ENCODE measurements around the gene GALR3.

Gene GALR3

DNA sequence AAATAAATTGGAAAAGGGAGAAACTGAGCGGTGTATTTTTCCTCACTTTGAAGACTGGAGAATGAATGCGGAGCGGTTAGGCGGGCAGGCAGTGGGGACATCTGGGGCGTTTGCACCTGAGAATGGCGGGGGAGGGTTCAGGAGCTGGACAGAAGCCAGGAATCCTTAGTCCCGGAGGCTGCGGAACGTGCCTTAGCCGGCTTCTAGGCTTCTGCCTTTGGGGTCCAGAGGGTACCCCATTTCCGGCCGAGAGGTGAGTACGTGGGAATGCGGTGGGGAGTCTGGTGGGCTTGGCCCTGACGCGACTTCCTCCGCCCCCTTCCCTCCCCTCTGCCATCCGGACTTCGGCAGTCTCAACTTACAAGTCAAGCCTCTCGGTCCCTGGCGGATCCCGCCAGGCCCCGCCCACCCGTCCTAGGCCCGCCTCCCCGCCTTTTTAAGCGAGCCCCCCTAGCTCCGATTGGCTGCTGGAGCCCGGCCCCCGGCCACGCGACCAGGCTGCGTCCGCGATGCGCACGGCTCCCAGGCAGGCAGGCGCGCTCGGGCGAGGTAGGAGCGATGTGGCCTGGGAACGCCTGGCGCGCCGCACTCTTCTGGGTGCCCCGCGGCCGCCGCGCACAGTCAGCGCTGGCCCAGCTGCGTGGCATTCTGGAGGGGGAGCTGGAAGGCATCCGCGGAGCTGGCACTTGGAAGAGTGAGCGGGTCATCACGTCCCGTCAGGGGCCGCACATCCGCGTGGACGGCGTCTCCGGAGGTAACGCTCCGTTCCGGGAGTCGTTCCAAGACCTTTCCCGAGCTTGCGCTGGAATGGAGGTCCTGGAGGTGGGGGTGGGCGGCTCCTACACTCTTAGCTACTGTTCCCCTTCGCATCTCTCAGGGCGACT, 15.5 kb upstream of the GALR3 start, which contains the start of gene GCAT (continued):
- TF ChIP-seq ZBTB20 (tag by site-specific recombination; IDR thresholded peaks at IDR 0.05) (peak; percentile 76; the same call in 1 of the 2 replicates), ZNF202 (tag by site-specific recombination; IDR thresholded peaks at IDR 0.05; ENCODE audit: borderline replicate concordance) (no peak), ZXDB (tag by site-specific recombination; IDR thresholded peaks at IDR 0.05) (peak; percentile 59), ZNF549 (tag by site-specific recombination; IDR thresholded peaks at IDR 0.05) (no peak), OSR2 (tag by site-specific recombination; IDR thresholded peaks at IDR 0.05) (peak; percentile 6; the same call in 1 of the 2 replicates), ZNF555 (tag by site-specific recombination; conservative IDR thresholded peaks at IDR 0.05) (no peak), ZNF394 (tag by site-specific recombination; IDR thresholded peaks at IDR 0.05; ENCODE audit: borderline replicate concordance) (peak; percentile 28), ZNF561 (tag by site-specific recombination; IDR thresholded peaks at IDR 0.05; ENCODE audit: borderline replicate concordance) (0 out of 2 replicates have a peak, but pooled peaks have one; percentile 27), ZNF138 (tag by site-specific recombination; IDR thresholded peaks at IDR 0.05; ENCODE audit: borderline replicate concordance) (no peak), ZNF664 (tag by site-specific recombination; IDR thresholded peaks at IDR 0.05) (no peak), ZNF501 (tag by site-specific recombination; IDR thresholded peaks at IDR 0.05) (peak; percentile 17; the same call in 1 of the 2 replicates), KLF10 (tag by site-specific recombination; IDR thresholded peaks at IDR 0.05) (peak; percentile 100), HOXC10 (CRISPR knock-in tag; IDR thresholded peaks at IDR 0.05) (no peak), ZNF24 (tag by site-specific recombination; IDR thresholded peaks at IDR 0.05) (peak; percentile 35; the same call in 1 of the 2 replicates), ZBTB7A (tag by site-specific recombination; IDR thresholded peaks at IDR 0.05; ENCODE audit: low read depth) (peak; percentile 85), FEZF1 (tag by site-specific recombination; IDR thresholded peaks at IDR 0.05) (no peak), ZNF777 (tag by site-specific recombination; IDR thresholded peaks at IDR 0.05; ENCODE audit: borderline replicate concordance) (no peak), GLIS1 (tag by site-specific recombination; IDR thresholded peaks at IDR 0.05) (peak; percentile 46), ZBTB17 (tag by site-specific recombination; IDR thresholded peaks at IDR 0.05) (peak; percentile 95), ZNF785 (tag by site-specific recombination; IDR thresholded peaks at IDR 0.05) (no peak), ZNF426 (tag by site-specific recombination; IDR thresholded peaks at IDR 0.05) (no peak), ZNF391 (tag by site-specific recombination; IDR thresholded peaks at IDR 0.05; ENCODE audit: borderline replicate concordance, low read depth) (0 out of 2 replicates have a peak, but pooled peaks have one; percentile 14), ZNF658 (tag by site-specific recombination; IDR thresholded peaks at IDR 0.05) (no peak), ZNF776 (tag by site-specific recombination; IDR thresholded peaks at IDR 0.05; ENCODE audit: borderline replicate concordance) (no peak), WT1 (tag by site-specific recombination; IDR thresholded peaks at IDR 0.05) (peak; percentile 68), YY2 (tag by site-specific recombination; IDR thresholded peaks at IDR 0.05) (0 out of 2 replicates have a peak, but pooled peaks have one; percentile 15)
- TF ChIP-seq, protein P1, sequence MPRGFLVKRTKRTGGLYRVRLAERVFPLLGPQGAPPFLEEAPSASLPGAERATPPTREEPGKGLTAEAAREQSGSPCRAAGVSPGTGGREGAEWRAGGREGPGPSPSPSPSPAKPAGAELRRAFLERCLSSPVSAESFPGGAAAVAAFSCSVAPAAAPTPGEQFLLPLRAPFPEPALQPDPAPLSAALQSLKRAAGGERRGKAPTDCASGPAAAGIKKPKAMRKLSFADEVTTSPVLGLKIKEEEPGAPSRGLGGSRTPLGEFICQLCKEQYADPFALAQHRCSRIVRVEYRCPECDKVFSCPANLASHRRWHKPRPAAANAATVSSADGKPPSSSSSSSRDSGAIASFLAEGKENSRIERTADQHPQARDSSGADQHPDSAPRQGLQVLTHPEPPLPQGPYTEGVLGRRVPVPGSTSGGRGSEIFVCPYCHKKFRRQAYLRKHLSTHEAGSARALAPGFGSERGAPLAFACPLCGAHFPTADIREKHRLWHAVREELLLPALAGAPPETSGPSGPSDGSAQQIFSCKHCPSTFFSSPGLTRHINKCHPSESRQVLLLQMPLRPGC (tag by site-specific recombination; IDR thresholded peaks at IDR 0.05) = peak; percentile 98
- TF ChIP-seq, protein P2, sequence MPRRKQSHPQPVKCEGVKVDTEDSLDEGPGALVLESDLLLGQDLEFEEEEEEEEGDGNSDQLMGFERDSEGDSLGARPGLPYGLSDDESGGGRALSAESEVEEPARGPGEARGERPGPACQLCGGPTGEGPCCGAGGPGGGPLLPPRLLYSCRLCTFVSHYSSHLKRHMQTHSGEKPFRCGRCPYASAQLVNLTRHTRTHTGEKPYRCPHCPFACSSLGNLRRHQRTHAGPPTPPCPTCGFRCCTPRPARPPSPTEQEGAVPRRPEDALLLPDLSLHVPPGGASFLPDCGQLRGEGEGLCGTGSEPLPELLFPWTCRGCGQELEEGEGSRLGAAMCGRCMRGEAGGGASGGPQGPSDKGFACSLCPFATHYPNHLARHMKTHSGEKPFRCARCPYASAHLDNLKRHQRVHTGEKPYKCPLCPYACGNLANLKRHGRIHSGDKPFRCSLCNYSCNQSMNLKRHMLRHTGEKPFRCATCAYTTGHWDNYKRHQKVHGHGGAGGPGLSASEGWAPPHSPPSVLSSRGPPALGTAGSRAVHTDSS (tag by site-specific recombination; IDR thresholded peaks at IDR 0.05) = no peak
- TF ChIP-seq, protein P3, sequence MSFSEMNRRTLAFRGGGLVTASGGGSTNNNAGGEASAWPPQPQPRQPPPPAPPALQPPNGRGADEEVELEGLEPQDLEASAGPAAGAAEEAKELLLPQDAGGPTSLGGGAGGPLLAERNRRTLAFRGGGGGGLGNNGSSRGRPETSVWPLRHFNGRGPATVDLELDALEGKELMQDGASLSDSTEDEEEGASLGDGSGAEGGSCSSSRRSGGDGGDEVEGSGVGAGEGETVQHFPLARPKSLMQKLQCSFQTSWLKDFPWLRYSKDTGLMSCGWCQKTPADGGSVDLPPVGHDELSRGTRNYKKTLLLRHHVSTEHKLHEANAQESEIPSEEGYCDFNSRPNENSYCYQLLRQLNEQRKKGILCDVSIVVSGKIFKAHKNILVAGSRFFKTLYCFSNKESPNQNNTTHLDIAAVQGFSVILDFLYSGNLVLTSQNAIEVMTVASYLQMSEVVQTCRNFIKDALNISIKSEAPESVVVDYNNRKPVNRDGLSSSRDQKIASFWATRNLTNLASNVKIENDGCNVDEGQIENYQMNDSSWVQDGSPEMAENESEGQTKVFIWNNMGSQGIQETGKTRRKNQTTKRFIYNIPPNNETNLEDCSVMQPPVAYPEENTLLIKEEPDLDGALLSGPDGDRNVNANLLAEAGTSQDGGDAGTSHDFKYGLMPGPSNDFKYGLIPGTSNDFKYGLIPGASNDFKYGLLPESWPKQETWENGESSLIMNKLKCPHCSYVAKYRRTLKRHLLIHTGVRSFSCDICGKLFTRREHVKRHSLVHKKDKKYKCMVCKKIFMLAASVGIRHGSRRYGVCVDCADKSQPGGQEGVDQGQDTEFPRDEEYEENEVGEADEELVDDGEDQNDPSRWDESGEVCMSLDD (tag by site-specific recombination; IDR thresholded peaks at IDR 0.05) = peak; percentile 94
- TF ChIP-seq, protein P4, sequence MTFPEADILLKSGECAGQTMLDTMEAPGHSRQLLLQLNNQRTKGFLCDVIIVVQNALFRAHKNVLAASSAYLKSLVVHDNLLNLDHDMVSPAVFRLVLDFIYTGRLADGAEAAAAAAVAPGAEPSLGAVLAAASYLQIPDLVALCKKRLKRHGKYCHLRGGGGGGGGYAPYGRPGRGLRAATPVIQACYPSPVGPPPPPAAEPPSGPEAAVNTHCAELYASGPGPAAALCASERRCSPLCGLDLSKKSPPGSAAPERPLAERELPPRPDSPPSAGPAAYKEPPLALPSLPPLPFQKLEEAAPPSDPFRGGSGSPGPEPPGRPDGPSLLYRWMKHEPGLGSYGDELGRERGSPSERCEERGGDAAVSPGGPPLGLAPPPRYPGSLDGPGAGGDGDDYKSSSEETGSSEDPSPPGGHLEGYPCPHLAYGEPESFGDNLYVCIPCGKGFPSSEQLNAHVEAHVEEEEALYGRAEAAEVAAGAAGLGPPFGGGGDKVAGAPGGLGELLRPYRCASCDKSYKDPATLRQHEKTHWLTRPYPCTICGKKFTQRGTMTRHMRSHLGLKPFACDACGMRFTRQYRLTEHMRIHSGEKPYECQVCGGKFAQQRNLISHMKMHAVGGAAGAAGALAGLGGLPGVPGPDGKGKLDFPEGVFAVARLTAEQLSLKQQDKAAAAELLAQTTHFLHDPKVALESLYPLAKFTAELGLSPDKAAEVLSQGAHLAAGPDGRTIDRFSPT (tag by site-specific recombination; IDR thresholded peaks at IDR 0.05) = peak; percentile 81
- TF ChIP-seq, protein P5, sequence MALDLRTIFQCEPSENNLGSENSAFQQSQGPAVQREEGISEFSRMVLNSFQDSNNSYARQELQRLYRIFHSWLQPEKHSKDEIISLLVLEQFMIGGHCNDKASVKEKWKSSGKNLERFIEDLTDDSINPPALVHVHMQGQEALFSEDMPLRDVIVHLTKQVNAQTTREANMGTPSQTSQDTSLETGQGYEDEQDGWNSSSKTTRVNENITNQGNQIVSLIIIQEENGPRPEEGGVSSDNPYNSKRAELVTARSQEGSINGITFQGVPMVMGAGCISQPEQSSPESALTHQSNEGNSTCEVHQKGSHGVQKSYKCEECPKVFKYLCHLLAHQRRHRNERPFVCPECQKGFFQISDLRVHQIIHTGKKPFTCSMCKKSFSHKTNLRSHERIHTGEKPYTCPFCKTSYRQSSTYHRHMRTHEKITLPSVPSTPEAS (tag by site-specific recombination; IDR thresholded peaks at IDR 0.05) = no peak

All from HEK293 (cell line).